Suprapubic skin (tissue), 4 donors: Measurements from ENCODE around the gene CACNA2D4. TPM values are rescaled to one million over a fixed set of nuclear protein-coding genes. Genes with fewer than 3 reads are reported as not detected.
A peak's percentile ranks its signal among the peaks of the same experiment; 100 is the strongest.
"Not testable (repeated sequence)": the region's sequence is repeated elsewhere in the genome, so short reads cannot be mapped to it uniquely, and the experiment has no call there.

ENCODE experiments used
- DNase-seq, 2 donors: peaks; one replicate each; pipeline ENCODE4 v3.0.0-alpha.2; 2019; ENCODE audit warnings: low spot score in 2 of 2
- H3K27ac ChIP-seq: fragments of 200-600 bp; sonication (generic); one replicate; pipeline ENCODE4 v1.5.1; 2019
- H3K27me3 ChIP-seq: fragments of 200-600 bp; sonication (generic); one replicate; pipeline ENCODE4 v1.5.1; 2019
- H3K36me3 ChIP-seq: fragments of 200-600 bp; sonication (generic); one replicate; pipeline ENCODE4 v1.5.1; 2019
- H3K4me1 ChIP-seq: fragments of 200-600 bp; sonication (generic); one replicate; pipeline ENCODE4 v1.5.1; 2019
- H3K4me3 ChIP-seq: fragments of 200-600 bp; sonication (generic); one replicate; pipeline ENCODE4 v1.5.1; 2019; ENCODE audit warnings: mild to moderate bottlenecking
- H3K9me3 ChIP-seq: fragments of 200-600 bp; sonication (generic); one replicate; pipeline ENCODE4 v1.5.1; 2019
- CTCF ChIP-seq, 2 donors: fragments of 200-600 bp in 1 of 2; fragments of 450-650 bp in 1 of 2; sonication (generic) in 1 of 2; IDR thresholded peaks; one replicate each; pipeline ENCODE4 v1.5.1; 2016 to 2019; ENCODE audit warnings: antibody characterized with exemption in 2 of 2, mild to moderate bottlenecking in 1 of 2, moderate library complexity in 1 of 2
- EP300 ChIP-seq: sonication (generic); formaldehyde crosslinking; IDR thresholded peaks from one replicate; pipeline ENCODE4 v1.6.1; 2017; ENCODE audit warnings: antibody characterized with exemption
- POLR2A ChIP-seq, 2 donors: fragments of 450-650 bp; IDR thresholded peaks; one replicate each; pipeline ENCODE4 v1.6.1; 2017; ENCODE audit warnings: antibody characterized with exemption in 2 of 2, mild to moderate bottlenecking in 2 of 2, moderate library complexity in 2 of 2
- POLR2AphosphoS5 ChIP-seq, 3 donors: sonication (generic); formaldehyde crosslinking; IDR thresholded peaks; one replicate each; pipeline ENCODE4 v1.6.1; 2017; ENCODE audit warnings: antibody characterized with exemption in 3 of 3
- WGBS: methylation state at CpG from one replicate; pipeline ENCODE4 v1.1.5; 2018; 5-methylcytosine and 5-hydroxymethylcytosine counted together
- total RNA-seq, 4 donors: library from RNA; depleted of rRNA; stranded (reverse); fragments of >200 nt; gene quantifications; one replicate each; pipeline ENCODE4 v1.1.0, GENCODE V29; 2016

Gene CACNA2D4
- total RNA-seq, 4 donors from 2014 or later, result 0.56 to 1.5 (median 0.97) TPM

GRCh38 chr12:1956716-1957115 is 38.3 kb upstream of the CACNA2D4 start:
- DNase-seq, result no peak
- Histone ChIP-seq H3K4me1 (no peaks in the 10 kb centered on the region), H3K9me3 (no peaks in the 10 kb centered on the region), H3K27ac (no peak overlapping the region), H3K4me3 (no peak overlapping the region), H3K27me3 (no peaks in the 10 kb centered on the region), H3K36me3 (peaks cover 33% of the 10 kb centered on the region)
- TF ChIP-seq POLR2AphosphoS5 (IDR thresholded peaks at IDR 0.05) (no peak), POLR2A (IDR thresholded peaks at IDR 0.05) (no peak), EP300 (no peak), CTCF (IDR thresholded peaks at IDR 0.05) (no peak)
- 90% methylated on average over 3 of the region's 3 CpGs for WGBS

- H3K9me3 ChIP-seq, result no peaks in the 10 kb centered on the region
- H3K36me3 ChIP-seq, result peaks cover 68% of the 10 kb centered on the region
- no peaks in the 10 kb centered on the region for H3K27me3 ChIP-seq
- H3K27ac ChIP-seq, result peak overlapping the region; percentile 62
- DNase-seq, result no peak
- WGBS, result 57% methylated on average over 14 of the region's 15 CpGs
- H3K4me1 ChIP-seq, result peaks cover 20% of the 10 kb centered on the region
- no peak overlapping the region for H3K4me3 ChIP-seq
- no peak for TF ChIP-seq POLR2AphosphoS5 (IDR thresholded peaks at IDR 0.05)
- no peak for TF ChIP-seq EP300
- TF ChIP-seq POLR2A (IDR thresholded peaks at IDR 0.05), result no peak
- no peak for TF ChIP-seq CTCF (IDR thresholded peaks at IDR 0.05)
Measured at GRCh38 chr12:1949771-1950470, 31.5 kb upstream of the CACNA2D4 start.

- Histone ChIP-seq H3K4me1 (peaks cover 20% of the 10 kb centered on the region), H3K4me3 (no peak overlapping the region), H3K36me3 (peaks cover 67% of the 10 kb centered on the region), H3K27me3 (no peaks in the 10 kb centered on the region), H3K27ac (peak overlapping the region; percentile 62), H3K9me3 (no peaks in the 10 kb centered on the region)
- 82% methylated on average over 11 of the region's 11 CpGs for WGBS
- TF ChIP-seq EP300, result no peak
- no peak for TF ChIP-seq POLR2AphosphoS5 (IDR thresholded peaks at IDR 0.05)
- no peak for TF ChIP-seq CTCF (IDR thresholded peaks at IDR 0.05)
- TF ChIP-seq POLR2A (IDR thresholded peaks at IDR 0.05), result no peak
- no peak for DNase-seq
Measured at GRCh38 chr12:1948883-1949282, 30.4 kb upstream of the CACNA2D4 start.

GRCh38 chr12:1947081-1947480 is 28.6 kb upstream of the CACNA2D4 start:
- 73% methylated on average over 1 of the region's 1 CpG for WGBS
- no peaks in the 10 kb centered on the region for H3K27me3 ChIP-seq
- TF ChIP-seq EP300 (no peak), POLR2AphosphoS5 (IDR thresholded peaks at IDR 0.05) (no peak), POLR2A (IDR thresholded peaks at IDR 0.05) (no peak), CTCF (IDR thresholded peaks at IDR 0.05) (no peak)
- H3K4me3 ChIP-seq, result no peak overlapping the region
- H3K4me1 ChIP-seq, result peaks cover 20% of the 10 kb centered on the region
- no peaks in the 10 kb centered on the region for H3K9me3 ChIP-seq
- H3K27ac ChIP-seq, result no peak overlapping the region
- H3K36me3 ChIP-seq, result peaks cover 53% of the 10 kb centered on the region
- DNase-seq, result no peak

GRCh38 chr12:1946296-1946695 is 27.8 kb upstream of the CACNA2D4 start:
- no peaks in the 10 kb centered on the region for H3K27me3 ChIP-seq
- no peak overlapping the region for H3K27ac ChIP-seq
- H3K36me3 ChIP-seq, result peaks cover 49% of the 10 kb centered on the region
- no peak overlapping the region for H3K4me3 ChIP-seq
- H3K4me1 ChIP-seq, result peaks cover 20% of the 10 kb centered on the region
- no peaks in the 10 kb centered on the region for H3K9me3 ChIP-seq
- TF ChIP-seq EP300, result no peak
- TF ChIP-seq CTCF (IDR thresholded peaks at IDR 0.05), result no peak
- no peak for TF ChIP-seq POLR2A (IDR thresholded peaks at IDR 0.05)
- TF ChIP-seq POLR2AphosphoS5 (IDR thresholded peaks at IDR 0.05), result no peak
- 74% methylated on average over 3 of the region's 3 CpGs for WGBS
- DNase-seq, result no peak

GRCh38 chr12:1945502-1945901 is 27.1 kb upstream of the CACNA2D4 start:
- H3K9me3 ChIP-seq, H3K27me3 ChIP-seq, DNase-seq, H3K4me3 ChIP-seq, H3K27ac ChIP-seq: not testable (repeated sequence)
- Histone ChIP-seq H3K4me1 (peaks cover 16% of the 10 kb centered on the region), H3K36me3 (peaks cover 51% of the 10 kb centered on the region)
- 97% methylated on average over 5 of the region's 5 CpGs for WGBS
